Ishikawa (cell line): ENCODE results near the gene RS1.

Source experiments
- CEBPB ChIP-seq: IDR thresholded peaks from 2 replicates; pipeline ENCODE4 v1.6.1; 2012
- EGR1 ChIP-seq: IDR thresholded peaks from 2 replicates; pipeline ENCODE4 v1.6.1; 2012
- EP300 ChIP-seq: IDR thresholded peaks from 2 replicates; pipeline ENCODE4 v1.6.1; 2012; ENCODE audit warnings: borderline replicate concordance
- FOXM1 ChIP-seq: IDR thresholded peaks from 2 replicates; pipeline ENCODE4 v1.6.1; 2012; ENCODE audit warnings: low read depth, borderline replicate concordance
- NFIC ChIP-seq: IDR thresholded peaks from 2 replicates; pipeline ENCODE4 v1.6.1; 2012
- RAD21 ChIP-seq: IDR thresholded peaks from 2 replicates; pipeline ENCODE4 v1.6.1; 2012; ENCODE audit warnings: low read depth
- TAF1 ChIP-seq: IDR thresholded peaks from 2 replicates; pipeline ENCODE4 v1.6.1; 2012; ENCODE audit warnings: low read depth, mild to moderate bottlenecking
- TEAD4 ChIP-seq: IDR thresholded peaks from 2 replicates; pipeline ENCODE4 v1.6.1; 2012
- YY1 ChIP-seq: IDR thresholded peaks from 2 replicates; pipeline ENCODE4 v1.6.1; 2012; ENCODE audit warnings: low read depth
- ZBTB7A ChIP-seq: IDR thresholded peaks from 2 replicates; pipeline ENCODE4 v1.6.1; 2012; ENCODE audit warnings: low read depth
- TF ChIP-seq, protein P1 (sequence below): IDR thresholded peaks from 2 replicates; pipeline ENCODE4 v1.6.1; 2012; ENCODE audit warnings: low read depth, mild to moderate bottlenecking
- TF ChIP-seq, protein P2 (sequence below): IDR thresholded peaks from 2 replicates; pipeline ENCODE4 v1.6.1; 2012
- TF ChIP-seq, protein P3 (sequence below): IDR thresholded peaks from 2 replicates; pipeline ENCODE4 v1.6.1; 2012

DNA sequence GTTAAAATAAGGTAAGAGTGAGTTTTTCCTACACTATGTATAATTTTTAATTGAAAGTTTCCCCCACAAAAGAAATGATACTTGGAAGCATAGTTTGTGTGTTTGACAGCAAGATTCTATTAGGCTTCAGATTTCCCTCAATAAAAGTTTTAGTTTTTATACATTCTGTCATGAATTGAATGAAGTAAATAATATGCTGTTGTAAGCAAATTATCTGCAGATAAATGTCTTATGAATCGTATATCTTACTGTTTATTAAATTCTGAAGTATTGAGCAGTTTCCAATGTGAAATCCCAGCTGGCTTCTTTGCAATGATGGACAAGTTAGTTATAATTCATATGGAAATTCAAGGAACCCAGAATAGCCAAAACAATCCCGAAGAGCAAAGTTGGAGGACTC is 33.5 kb downstream of the RS1 start:
- TF ChIP-seq EP300 = no peak
- no peak for TF ChIP-seq YY1
- TF ChIP-seq, protein P1, sequence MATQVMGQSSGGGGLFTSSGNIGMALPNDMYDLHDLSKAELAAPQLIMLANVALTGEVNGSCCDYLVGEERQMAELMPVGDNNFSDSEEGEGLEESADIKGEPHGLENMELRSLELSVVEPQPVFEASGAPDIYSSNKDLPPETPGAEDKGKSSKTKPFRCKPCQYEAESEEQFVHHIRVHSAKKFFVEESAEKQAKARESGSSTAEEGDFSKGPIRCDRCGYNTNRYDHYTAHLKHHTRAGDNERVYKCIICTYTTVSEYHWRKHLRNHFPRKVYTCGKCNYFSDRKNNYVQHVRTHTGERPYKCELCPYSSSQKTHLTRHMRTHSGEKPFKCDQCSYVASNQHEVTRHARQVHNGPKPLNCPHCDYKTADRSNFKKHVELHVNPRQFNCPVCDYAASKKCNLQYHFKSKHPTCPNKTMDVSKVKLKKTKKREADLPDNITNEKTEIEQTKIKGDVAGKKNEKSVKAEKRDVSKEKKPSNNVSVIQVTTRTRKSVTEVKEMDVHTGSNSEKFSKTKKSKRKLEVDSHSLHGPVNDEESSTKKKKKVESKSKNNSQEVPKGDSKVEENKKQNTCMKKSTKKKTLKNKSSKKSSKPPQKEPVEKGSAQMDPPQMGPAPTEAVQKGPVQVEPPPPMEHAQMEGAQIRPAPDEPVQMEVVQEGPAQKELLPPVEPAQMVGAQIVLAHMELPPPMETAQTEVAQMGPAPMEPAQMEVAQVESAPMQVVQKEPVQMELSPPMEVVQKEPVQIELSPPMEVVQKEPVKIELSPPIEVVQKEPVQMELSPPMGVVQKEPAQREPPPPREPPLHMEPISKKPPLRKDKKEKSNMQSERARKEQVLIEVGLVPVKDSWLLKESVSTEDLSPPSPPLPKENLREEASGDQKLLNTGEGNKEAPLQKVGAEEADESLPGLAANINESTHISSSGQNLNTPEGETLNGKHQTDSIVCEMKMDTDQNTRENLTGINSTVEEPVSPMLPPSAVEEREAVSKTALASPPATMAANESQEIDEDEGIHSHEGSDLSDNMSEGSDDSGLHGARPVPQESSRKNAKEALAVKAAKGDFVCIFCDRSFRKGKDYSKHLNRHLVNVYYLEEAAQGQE = no peak
- TF ChIP-seq NFIC = no peak
- TF ChIP-seq FOXM1 = no peak
- TF ChIP-seq CEBPB = no peak
- TF ChIP-seq TEAD4 = no peak
- TF ChIP-seq ZBTB7A = no peak
- TF ChIP-seq, protein P2, sequence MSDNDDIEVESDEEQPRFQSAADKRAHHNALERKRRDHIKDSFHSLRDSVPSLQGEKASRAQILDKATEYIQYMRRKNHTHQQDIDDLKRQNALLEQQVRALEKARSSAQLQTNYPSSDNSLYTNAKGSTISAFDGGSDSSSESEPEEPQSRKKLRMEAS = no peak
- no peak for TF ChIP-seq EGR1
- no peak for TF ChIP-seq TAF1
- TF ChIP-seq RAD21 = no peak
- TF ChIP-seq, protein P3, sequence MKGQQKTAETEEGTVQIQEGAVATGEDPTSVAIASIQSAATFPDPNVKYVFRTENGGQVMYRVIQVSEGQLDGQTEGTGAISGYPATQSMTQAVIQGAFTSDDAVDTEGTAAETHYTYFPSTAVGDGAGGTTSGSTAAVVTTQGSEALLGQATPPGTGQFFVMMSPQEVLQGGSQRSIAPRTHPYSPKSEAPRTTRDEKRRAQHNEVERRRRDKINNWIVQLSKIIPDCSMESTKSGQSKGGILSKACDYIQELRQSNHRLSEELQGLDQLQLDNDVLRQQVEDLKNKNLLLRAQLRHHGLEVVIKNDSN = no peak
